H1 (cell line): ENCODE results near the gene SLC22A14. TPM values are rescaled to one million over a fixed set of nuclear protein-coding genes. Genes with fewer than 3 reads are reported as not detected.

Experiments used
- CTCF ChIA-PET: fragments of 300-600 bp; sonication (Branson Sonifier 250); formaldehyde crosslinking; loops from one replicate; lab custom pipeline; 2021; ENCODE audit not compliant: partially characterized antibody; lab: Charles Lee
- POLR2A ChIA-PET: fragments of 300-600 bp; sonication (Branson Sonifier 250); formaldehyde crosslinking; loops from one replicate; lab custom pipeline; 2021; ENCODE audit warnings: inconsistent platforms; ENCODE audit not compliant: partially characterized antibody; lab: Charles Lee
- DNase-seq, 2 experiments: peaks; one replicate each; pipeline versions ENCODE4 v3.0.0 to v3.0.0-alpha.2; 2010 to 2022; ENCODE audit warnings: low spot score in 2 of 2, low read depth in 1 of 2, mixed read lengths in 1 of 2
- FAIRE-seq: peaks from 2 replicates; lab custom pipeline; 2011; peaks lifted over from hg19 to GRCh38; lab: Jason Lieb, UNC
- H2AFZ ChIP-seq: 2 replicates; pipeline ENCODE4 v1.8.1; 2012; ENCODE audit warnings: low read length, inconsistent platforms
- H2AK5ac ChIP-seq: 2 replicates; pipeline ENCODE4 v1.6.1; 2013; ENCODE audit warnings: low read depth, low read length
- H2BK120ac ChIP-seq: replicated peaks from 2 replicates; pipeline ENCODE3; 2013; ENCODE audit warnings: low read depth, low read length, inconsistent platforms
- H2BK12ac ChIP-seq: 2 replicates; pipeline ENCODE4 v1.6.1; 2013; ENCODE audit warnings: low read depth, low read length
- H2BK15ac ChIP-seq: 2 replicates; pipeline ENCODE4 v1.6.1; 2013; ENCODE audit warnings: low read length
- H2BK20ac ChIP-seq: 2 replicates; pipeline ENCODE4 v1.6.1; 2013; ENCODE audit warnings: low read length
- H2BK5ac ChIP-seq: 2 replicates; pipeline ENCODE4 v1.6.1; 2013; ENCODE audit warnings: low read depth, low read length
- H3K14ac ChIP-seq: 2 replicates; pipeline ENCODE4 v1.6.1; 2013; ENCODE audit warnings: inconsistent platforms; ENCODE audit not compliant: insufficient read length
- H3K18ac ChIP-seq: 2 replicates; pipeline ENCODE4 v1.6.1; 2013; ENCODE audit warnings: low read length; ENCODE audit errors: extremely low read depth
- H3K23ac ChIP-seq: 2 replicates; pipeline ENCODE4 v1.6.1; 2013; ENCODE audit warnings: inconsistent platforms; ENCODE audit not compliant: insufficient read length
- H3K23me2 ChIP-seq: 2 replicates; pipeline ENCODE4 v1.6.1; 2013; ENCODE audit warnings: low read depth, low read length
- H3K27ac ChIP-seq: 2 replicates; pipeline ENCODE4 v1.6.1; 2011; ENCODE audit warnings: low read depth, low read length, inconsistent platforms
- H3K27me3 ChIP-seq, 4 experiments: replicated peaks in 1 of 4; 1 replicate in 1 of 4; 2 replicates in 3 of 4; pipeline versions ENCODE4 v1.6.1 to v1.8.1; 2011 to 2013; ENCODE audit warnings: low read length in 3 of 4, mild to moderate bottlenecking in 3 of 4, inconsistent platforms in 2 of 4, mixed read lengths in 2 of 4, moderate library complexity in 1 of 4; ENCODE audit not compliant: control insufficient read depth in 3 of 4, insufficient read depth in 3 of 4; ENCODE audit errors: extremely low read depth in 1 of 4
- H3K36me3 ChIP-seq, 4 experiments: 2 replicates each; pipeline versions ENCODE4 v1.6.1 to v1.8.1; 2011 to 2013; ENCODE audit warnings: mild to moderate bottlenecking in 4 of 4, low read length in 3 of 4, moderate library complexity in 2 of 4, control low read depth in 1 of 4, inconsistent platforms in 1 of 4; ENCODE audit not compliant: insufficient read depth in 4 of 4, control insufficient read depth in 2 of 4
- H3K4ac ChIP-seq: replicated peaks from 2 replicates; pipeline ENCODE3; 2013; ENCODE audit warnings: low read length, low read depth, mixed read lengths, inconsistent platforms; ENCODE audit not compliant: insufficient read length
- H3K4me1 ChIP-seq, 4 experiments: replicated peaks in 1 of 4; 1 replicate in 1 of 4; 2 replicates in 3 of 4; pipeline versions ENCODE4 v1.6.1 to v1.8.1; 2011 to 2013; ENCODE audit warnings: low read length in 3 of 4, inconsistent platforms in 2 of 4, mixed read lengths in 1 of 4; ENCODE audit not compliant: insufficient read depth in 4 of 4, control insufficient read depth in 3 of 4
- H3K4me2 ChIP-seq, 2 experiments: 2 replicates each; pipeline versions ENCODE4 v1.6.1 to v1.8.1; 2011 to 2013; ENCODE audit warnings: low read depth in 2 of 2, low read length in 2 of 2, control low read depth in 1 of 2, inconsistent platforms in 1 of 2, mild to moderate bottlenecking in 1 of 2; ENCODE audit not compliant: insufficient read depth in 1 of 2
- H3K4me3 ChIP-seq, 4 experiments: fragments of 200-600, 300-600 bp in 1 of 4; sonication (generic), shearing (Covaris generic), sonication (Bioruptor Twin) in 1 of 4; 2 replicates each; pipeline versions ENCODE4 v1.5.1 to v1.8.1; 2011 to 2016; ENCODE audit warnings: low read length in 4 of 4, low read depth in 3 of 4, control low read depth in 2 of 4, inconsistent platforms in 2 of 4, mild to moderate bottlenecking in 2 of 4, mixed read lengths in 1 of 4, moderate library complexity in 1 of 4; ENCODE audit not compliant: insufficient read depth in 2 of 4; ENCODE audit errors: extremely low read depth in 1 of 4
- H3K56ac ChIP-seq: replicated peaks from 2 replicates; pipeline ENCODE3; 2013; ENCODE audit warnings: low read depth, mild to moderate bottlenecking, mixed read lengths, low read length, inconsistent platforms; ENCODE audit not compliant: insufficient read length
- H3K79me1 ChIP-seq: 2 replicates; pipeline ENCODE4 v1.6.1; 2013; ENCODE audit warnings: low read depth, low read length, control low read depth
- H3K79me2 ChIP-seq, 2 experiments: 2 replicates each; pipeline versions ENCODE4 v1.6.1 to v1.8.1; 2012 to 2013; ENCODE audit warnings: low read length in 2 of 2, mild to moderate bottlenecking in 2 of 2, inconsistent platforms in 1 of 2; ENCODE audit not compliant: insufficient read depth in 2 of 2, control insufficient read depth in 1 of 2
- H3K9ac ChIP-seq, 4 experiments: replicated peaks in 1 of 4; 1 replicate in 1 of 4; 2 replicates in 3 of 4; pipeline versions ENCODE4 v1.6.1 to v1.8.1; 2011 to 2013; ENCODE audit warnings: low read depth in 3 of 4, low read length in 3 of 4, control low read depth in 2 of 4, mild to moderate bottlenecking in 2 of 4, moderate library complexity in 2 of 4, inconsistent platforms in 1 of 4; ENCODE audit errors: extremely low read depth in 1 of 4
- H3K9me3 ChIP-seq, 2 experiments: 2 replicates each; pipeline versions ENCODE4 v1.6.1 to v1.8.1; 2012 to 2013; ENCODE audit warnings: mild to moderate bottlenecking in 2 of 2, moderate library complexity in 2 of 2, control low read depth in 1 of 2, inconsistent platforms in 1 of 2, low read depth in 1 of 2, low read length in 1 of 2, mixed read lengths in 1 of 2; ENCODE audit not compliant: insufficient read depth in 2 of 2
- H4K20me1 ChIP-seq, 2 experiments: replicated peaks in 1 of 2; 2 replicates each; pipeline versions ENCODE3 to v1.8.1; 2011 to 2013; ENCODE audit warnings: inconsistent platforms in 2 of 2, low read length in 2 of 2, mild to moderate bottlenecking in 1 of 2; ENCODE audit not compliant: insufficient read depth in 2 of 2, control insufficient read depth in 1 of 2
- H4K5ac ChIP-seq: 2 replicates; pipeline ENCODE4 v1.6.1; 2013; ENCODE audit warnings: low read length, low read depth, mixed read lengths, inconsistent platforms; ENCODE audit not compliant: insufficient read length
- H4K8ac ChIP-seq: 2 replicates; pipeline ENCODE4 v1.8.0; 2013; ENCODE audit warnings: mild to moderate bottlenecking, moderate library complexity, low read length, inconsistent platforms; ENCODE audit not compliant: insufficient read depth; ENCODE audit errors: extremely low read depth
- H4K91ac ChIP-seq: replicated peaks from 2 replicates; pipeline ENCODE3; 2013; ENCODE audit warnings: low read length, mixed read lengths, inconsistent platforms; ENCODE audit not compliant: insufficient read length
- CTBP2 ChIP-seq: IDR thresholded peaks from 2 replicates; pipeline ENCODE4 v1.7.0; 2011; ENCODE audit warnings: borderline replicate concordance, mild to moderate bottlenecking, moderate library complexity, mixed read lengths, low read length; ENCODE audit not compliant: insufficient read depth, insufficient read length
- KDM4A ChIP-seq: IDR thresholded peaks from one replicate; pipeline ENCODE4 v1.7.1; 2012; ENCODE audit warnings: low read depth, mild to moderate bottlenecking, moderate library complexity, low read length, inconsistent platforms; ENCODE audit not compliant: severe bottlenecking
- POLR2AphosphoS5 ChIP-seq: IDR thresholded peaks from 2 replicates; pipeline ENCODE4 v1.6.1; 2011; ENCODE audit warnings: low read depth, low read length
- POU5F1 ChIP-seq: IDR thresholded peaks from 2 replicates; pipeline ENCODE4 v1.6.1; 2011; ENCODE audit warnings: low read depth, mild to moderate bottlenecking, low read length, moderate library complexity
- RBBP5 ChIP-seq: IDR thresholded peaks from 2 replicates; pipeline ENCODE4 v1.7.1; 2012; ENCODE audit warnings: low read depth, mild to moderate bottlenecking, inconsistent platforms, low read length, moderate library complexity, borderline replicate concordance
- SIX5 ChIP-seq: IDR thresholded peaks from 2 replicates; pipeline ENCODE4 v1.6.1; 2011; ENCODE audit warnings: mild to moderate bottlenecking, low read depth, low read length
- TAF1 ChIP-seq: IDR thresholded peaks from 2 replicates; pipeline ENCODE4 v1.6.1; 2011; ENCODE audit warnings: mild to moderate bottlenecking, low read depth, low read length
- USF2 ChIP-seq: IDR thresholded peaks from 2 replicates; pipeline ENCODE4 v1.6.1; 2011; ENCODE audit warnings: low read length, improper control_type of control experiment
- YY1 ChIP-seq: IDR thresholded peaks from 2 replicates; pipeline ENCODE4 v1.6.1; 2011; ENCODE audit warnings: low read depth, mild to moderate bottlenecking, low read length
- WGBS, 2 experiments: shearing (Covaris generic) in 1 of 2; methylation state at CpG; one replicate each; pipeline versions ENCODE4 v1.1.6 to v1.1.7; 2013 to 2015; ENCODE audit warnings: low lambda C conversion rate in 2 of 2, mixed read lengths in 2 of 2, inconsistent platforms in 1 of 2, low coverage in 1 of 2, missing lambda C conversion rate in 1 of 2; ENCODE audit not compliant: insufficient replicate concordance in 2 of 2, insufficient coverage in 1 of 2, insufficient read length in 1 of 2; ENCODE audit errors: extremely low coverage in 1 of 2, missing lambda C conversion rate in 1 of 2; 5-methylcytosine and 5-hydroxymethylcytosine counted together
- polyA plus RNA-seq, 7 experiments: library from polyadenylated mRNA; depleted of rRNA in 3 of 7; stranded (reverse) in 5 of 7; unstranded in 2 of 7; fragments of >200 nt in 5 of 7; fragments of 200-250 nt in 2 of 7; gene quantifications; 1 replicate in 5 of 7; 2 replicates in 1 of 7; 4 replicates in 1 of 7; pipeline versions ENCODE4 v1.2.1 to v1.2.3, GENCODE V29; 2011 to 2013; ENCODE audit warnings: missing spikeins in 2 of 7, mixed read lengths in 2 of 7
- total RNA-seq: library from RNA; stranded (reverse); fragmentation: NEBNext Ultra II Directional; extraction: Animal tissue kit (Norgen Biotek cat#: 25700); gene quantifications from 2 replicates; pipeline ENCODE4 v1.2.1, GENCODE V29; 2021

SLC22A14 gene
- total and polyA plus RNA-seq, 2 of the 8 experiments (the other 6 are each of a cell fraction or from before 2014, with no cell fraction given), result 0.03 TPM; not detected in 1

GRCh38 chr3:38313695-38314094 is 31.6 kb downstream of the SLC22A14 start:
- Histone ChIP-seq H2AK5ac (no peak overlapping the region), H3K79me2 (no peaks in the 10 kb centered on the region), H2BK12ac (no peak overlapping the region), H4K20me1 (no peaks in the 10 kb centered on the region), H3K18ac (no peak overlapping the region), H3K4me3 (no peak overlapping the region), H3K56ac (no peak overlapping the region), H3K4me2 (no peak overlapping the region), H3K27me3 (no peaks in the 10 kb centered on the region), H3K14ac (no peak overlapping the region), H4K8ac (no peak overlapping the region), H4K5ac (no peak overlapping the region), H3K4ac (no peak overlapping the region), H3K79me1 (no peaks in the 10 kb centered on the region), H3K23ac (no peak overlapping the region), H3K36me3 (no peaks in the 10 kb centered on the region), H3K27ac (no peak overlapping the region), H2BK5ac (no peak overlapping the region), H2BK15ac (no peak overlapping the region), H2AFZ (no peak overlapping the region), H4K91ac (no peak overlapping the region), H3K4me1 (peaks cover 0 to 4% (median 0%) of the 10 kb centered on the region in 4 experiments; a peak in 3 of 7 replicates), H3K23me2 (no peaks in the 10 kb centered on the region; the same call in 1 of the 2 replicates), H2BK20ac (no peak overlapping the region), H3K9ac (no peak overlapping the region), H2BK120ac (no peak overlapping the region), H3K9me3 (no peaks in the 10 kb centered on the region)
- TF ChIP-seq POU5F1, result no peak
- no peak for TF ChIP-seq USF2
- TF ChIP-seq RBBP5, result no peak
- TF ChIP-seq POLR2AphosphoS5, result no peak
- TF ChIP-seq TAF1, result no peak
- no peak for TF ChIP-seq YY1
- no peak for TF ChIP-seq CTBP2
- TF ChIP-seq SIX5, result no peak
- TF ChIP-seq KDM4A, result no peak
- FAIRE-seq (no peak), DNase-seq (no peak)
- WGBS, 2 experiments, result 94% methylated on average over 10 of the region's 11 CpGs; no CpG with 5 or more reads in 1 of the 2 experiments
- CTCF ChIA-PET, result interaction anchor here (0.8 to 3.4 kb wide), 6 partner anchors 8 to 182 kb away, joined by 3 to 22 read pairs (median 4); partner anchors contain the start of genes EXOG and XYLB
- POLR2A ChIA-PET, result interaction anchor here (0.8 to 1.0 kb wide), 2 partner anchors 142 to 148 kb away, joined by 3 read pairs; no protein-coding TSS in a partner anchor
